ENCODE measurements around the gene DRC1. TPM values are rescaled to one million over a fixed set of nuclear protein-coding genes. Genes with fewer than 3 reads are reported as not detected.
"Not testable (repeated sequence)": the region's sequence is repeated elsewhere in the genome, so short reads cannot be mapped to it uniquely, and the experiment has no call there.

The DRC1 gene
- not detected for total RNA-seq

DNA sequence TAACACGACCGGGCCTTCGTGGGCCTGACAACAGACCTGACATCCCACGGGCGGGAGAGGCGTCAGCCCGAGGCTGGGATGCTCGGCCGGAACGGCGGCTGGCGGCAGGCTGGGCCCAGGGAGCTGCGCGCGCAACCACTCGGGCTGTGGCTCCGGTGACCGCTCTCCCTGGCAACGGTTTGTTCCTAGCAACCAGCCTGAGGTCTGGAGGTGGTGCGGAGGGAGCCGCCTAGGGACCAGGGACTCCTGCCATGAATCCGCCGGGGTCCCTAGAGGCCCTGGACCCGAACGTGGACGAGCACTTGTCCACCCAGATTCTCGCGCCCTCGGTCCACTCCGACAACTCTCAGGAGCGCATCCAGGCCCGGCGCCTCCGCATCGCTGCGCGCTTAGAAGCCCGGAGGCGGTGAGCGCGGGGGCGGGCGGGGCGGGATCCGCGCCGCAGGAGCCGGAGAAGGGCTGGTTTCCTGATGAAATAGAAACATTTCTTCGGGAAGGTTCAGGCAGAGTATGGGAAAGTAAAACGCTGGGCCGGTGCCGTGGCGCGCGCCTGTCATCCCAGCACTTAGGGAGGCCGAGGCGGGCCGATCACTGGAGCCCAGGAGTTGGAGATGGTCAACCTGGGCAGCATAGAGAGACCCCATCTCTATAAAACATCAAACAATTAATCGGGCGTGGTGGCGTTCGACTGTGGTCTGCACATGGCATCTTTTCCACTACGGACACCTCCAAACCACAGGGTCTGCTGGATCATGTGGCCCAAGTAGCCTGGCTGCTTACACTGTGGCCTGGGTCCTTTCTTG, at the start of gene DRC1:
Gene DRC1 (plus strand): TSS at position 182 of the 803 bp plus-strand sequence. CDS start 70 bp downstream, at position 252.
- DNase-seq = peak; percentile 87

DNA sequence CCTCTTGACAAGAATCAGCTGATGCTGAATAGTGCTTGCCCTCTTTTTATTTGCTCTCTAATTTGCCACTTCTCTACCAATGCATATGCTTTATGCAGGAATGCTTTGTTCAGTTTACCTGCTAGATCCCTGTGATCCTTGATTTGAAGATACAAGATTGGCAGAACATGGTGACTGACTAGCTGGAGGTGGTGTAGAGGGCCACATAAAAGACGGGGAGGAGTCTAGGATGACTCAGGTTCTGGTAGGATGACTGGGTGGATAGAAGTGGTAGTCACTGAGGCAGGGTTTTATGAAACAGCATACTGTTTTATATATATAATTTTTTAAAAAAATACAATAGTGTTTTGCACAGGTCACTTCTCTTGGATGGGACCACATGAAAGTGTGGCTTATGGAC, 48.8 kb upstream of the DRC1 start:
- DNase-seq = no peak

DNA sequence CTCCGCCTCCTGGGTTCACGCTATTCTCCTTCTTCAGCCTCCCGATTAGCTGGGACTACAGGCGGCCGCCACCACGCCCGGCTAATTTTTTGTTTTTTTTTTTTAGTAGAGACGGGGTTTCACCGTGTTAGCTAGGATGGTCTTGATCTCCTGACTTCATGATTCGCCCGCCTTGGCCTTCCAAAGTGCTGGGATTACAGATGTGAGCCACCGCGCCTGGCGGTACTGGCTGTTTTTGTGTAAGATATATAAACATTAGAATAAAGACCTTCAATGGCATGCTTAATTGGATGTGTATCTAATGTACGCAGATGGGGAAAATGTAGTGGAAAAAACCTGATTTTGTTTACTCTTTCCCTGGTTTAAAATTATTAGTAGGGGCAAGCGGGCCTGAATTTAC, 47.3 kb upstream of the DRC1 start:
- not testable (repeated sequence) for DNase-seq

DNA sequence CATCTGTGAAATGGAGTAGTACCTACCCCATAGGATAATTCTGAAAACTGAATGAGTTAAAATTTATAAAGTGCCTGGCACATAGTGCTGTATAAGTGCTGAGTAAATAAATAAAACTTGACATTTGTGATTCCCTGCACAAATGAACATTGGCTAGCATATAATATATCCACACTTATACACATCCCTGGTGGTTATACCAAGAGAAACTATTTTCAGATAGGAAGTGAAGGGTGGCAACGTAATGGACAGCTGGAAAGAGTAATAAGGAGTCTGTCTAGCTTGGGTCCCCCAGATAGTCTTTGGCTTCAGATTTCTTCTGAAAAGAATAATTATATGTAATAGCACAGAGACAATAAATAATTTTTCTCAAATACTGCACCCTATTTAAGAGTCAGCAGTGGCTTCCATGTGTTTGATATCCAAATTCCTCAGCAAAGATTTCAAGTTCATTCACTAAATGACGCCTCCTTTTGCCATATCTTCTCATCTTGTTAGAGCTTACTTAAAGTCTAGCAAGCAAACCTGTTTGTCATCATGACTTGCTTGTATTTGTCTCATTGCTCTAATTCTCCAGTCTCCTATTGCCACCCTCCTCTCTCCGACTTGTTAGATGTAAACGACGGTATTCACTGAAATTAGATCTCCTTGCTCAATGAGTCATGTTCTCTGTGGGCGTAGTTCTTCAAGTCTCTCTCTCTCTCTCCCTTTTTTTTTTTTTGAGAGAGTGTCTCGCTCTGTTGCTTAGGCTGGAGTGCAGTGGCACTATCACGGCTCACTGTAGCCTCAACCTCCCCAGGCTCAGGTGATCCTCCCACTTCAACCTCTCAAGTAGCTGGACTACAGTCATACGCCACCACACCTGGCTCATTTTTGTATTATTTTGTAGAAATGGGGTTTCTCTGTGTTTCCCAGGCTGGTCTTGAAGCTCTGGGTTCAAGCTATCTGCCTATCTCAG, 46.4 kb upstream of the DRC1 start:
- DNase-seq = peak; percentile 49

DNA sequence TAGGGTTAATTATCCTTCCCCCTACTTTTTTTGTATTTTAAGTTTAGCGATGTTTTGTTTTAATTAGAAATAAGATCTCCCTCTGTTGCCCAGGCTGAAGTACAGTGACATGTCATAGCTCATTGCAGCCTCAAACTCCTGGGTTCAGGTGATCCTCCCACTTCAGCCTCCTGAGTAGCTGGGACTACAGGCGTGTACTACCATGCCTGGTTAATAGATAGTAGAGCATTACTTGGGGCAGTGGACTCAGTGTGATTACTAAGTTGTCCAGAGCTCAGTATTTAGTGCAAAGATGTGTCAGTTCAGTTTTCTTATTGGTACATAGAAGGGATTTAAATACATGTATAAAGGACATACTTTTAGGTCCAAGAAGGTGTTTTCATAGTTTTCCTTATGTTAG, 45.6 kb upstream of the DRC1 start:
- no peak for DNase-seq

DNA sequence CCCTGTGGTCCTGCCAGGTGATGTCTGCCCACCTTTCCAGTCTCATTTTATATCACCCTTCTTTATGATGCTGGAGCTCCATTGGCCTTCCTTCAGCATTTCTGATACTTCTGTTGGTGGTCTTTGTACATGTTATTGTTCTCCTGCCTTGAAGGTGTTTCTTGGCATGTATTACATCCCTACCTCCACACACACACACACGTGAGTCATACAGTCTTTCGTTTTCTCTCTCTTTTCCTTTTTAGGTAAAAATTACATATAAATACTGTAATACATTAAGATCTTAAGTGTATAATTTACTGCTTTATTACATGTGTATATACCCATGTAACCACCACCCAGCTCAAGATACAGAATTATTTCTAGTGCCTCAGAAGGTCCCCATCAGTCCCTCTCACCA, 44.9 kb upstream of the DRC1 start:
- no peak for DNase-seq

DNA sequence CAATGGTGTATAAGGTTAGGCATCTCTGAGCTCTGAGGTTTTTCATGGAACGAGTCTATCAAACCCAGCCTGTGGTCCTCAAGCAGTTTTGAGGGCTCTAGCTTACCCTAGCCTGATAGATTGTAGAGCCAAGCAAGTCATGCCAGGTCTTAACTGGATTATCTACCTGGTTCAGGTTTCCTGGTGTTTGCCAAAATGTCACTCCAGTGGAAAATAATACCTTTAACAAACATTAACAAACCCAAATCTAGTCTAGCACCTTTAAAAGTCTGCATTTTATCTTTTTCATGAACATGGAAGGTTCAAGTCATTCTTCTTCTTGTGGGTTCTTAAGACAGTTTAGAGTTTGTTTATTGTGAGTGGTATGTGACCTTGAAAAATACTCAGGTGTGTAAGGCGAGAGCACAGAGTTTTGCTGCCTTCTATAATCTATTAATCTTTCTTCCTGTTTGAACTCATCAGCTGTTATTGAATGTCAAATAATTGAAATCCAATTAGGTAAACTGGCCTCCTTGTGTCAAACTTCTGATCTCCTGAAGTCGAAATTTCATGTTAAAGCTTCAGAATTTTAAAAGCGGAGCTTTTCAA, 41.7 kb upstream of the DRC1 start:
- no peak for DNase-seq

DNA sequence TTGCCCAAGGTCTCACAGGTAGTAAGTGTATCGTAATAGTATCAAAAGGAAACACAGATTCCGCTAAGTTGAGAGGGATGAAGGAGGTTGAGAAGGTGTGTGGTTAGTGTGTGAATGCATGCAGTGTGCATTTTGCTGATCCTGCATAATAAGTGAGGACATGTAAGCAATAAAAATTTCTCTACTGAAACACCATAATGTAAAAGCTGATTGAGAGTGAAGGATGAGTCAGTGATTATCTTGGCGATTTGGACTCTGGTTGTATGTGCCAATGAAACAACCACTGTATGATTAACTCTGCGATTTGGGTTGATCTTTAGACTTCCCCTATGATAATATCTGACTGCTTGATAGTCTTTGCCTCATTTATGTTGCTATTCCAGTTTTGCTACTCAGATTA, 38.4 kb upstream of the DRC1 start:
- DNase-seq = no peak

DNA sequence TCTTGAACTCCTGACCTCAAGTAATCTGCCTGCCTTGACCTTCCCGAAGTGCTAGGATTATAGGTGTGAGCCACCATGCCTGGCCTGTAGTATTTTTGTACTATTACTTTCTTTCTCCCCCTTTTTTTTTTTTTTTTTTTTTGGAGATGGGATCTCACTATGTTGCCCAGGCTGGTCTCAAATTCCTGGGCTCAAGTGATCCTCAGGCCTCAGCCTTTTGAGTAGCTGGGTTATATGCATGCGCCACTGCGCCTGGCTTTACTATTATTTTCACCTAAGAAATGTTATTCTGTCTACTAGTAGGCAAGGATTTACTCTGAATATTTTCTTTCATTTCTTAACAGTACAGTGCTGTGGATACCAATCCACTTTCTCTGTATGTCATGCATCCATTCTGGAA, 37.8 kb upstream of the DRC1 start:
- no peak for DNase-seq

DNA sequence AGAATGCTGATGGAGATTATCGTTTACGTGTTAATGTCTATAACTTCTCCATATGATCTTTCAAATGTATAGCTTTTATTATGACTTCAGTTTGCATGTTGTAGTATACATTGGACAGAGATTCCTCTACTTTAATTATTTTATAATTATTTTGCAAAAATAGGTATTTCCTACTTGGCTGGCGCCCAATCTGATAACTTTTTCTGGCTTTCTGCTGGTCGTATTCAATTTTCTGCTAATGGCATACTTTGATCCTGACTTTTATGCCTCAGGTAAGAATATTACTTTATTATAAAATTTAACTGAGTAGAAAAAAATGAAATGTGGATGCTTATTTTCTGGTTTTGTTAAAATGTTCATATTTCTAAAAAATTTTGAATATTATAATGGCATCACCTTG, 37.1 kb upstream of the DRC1 start:
- no peak for DNase-seq

DNA sequence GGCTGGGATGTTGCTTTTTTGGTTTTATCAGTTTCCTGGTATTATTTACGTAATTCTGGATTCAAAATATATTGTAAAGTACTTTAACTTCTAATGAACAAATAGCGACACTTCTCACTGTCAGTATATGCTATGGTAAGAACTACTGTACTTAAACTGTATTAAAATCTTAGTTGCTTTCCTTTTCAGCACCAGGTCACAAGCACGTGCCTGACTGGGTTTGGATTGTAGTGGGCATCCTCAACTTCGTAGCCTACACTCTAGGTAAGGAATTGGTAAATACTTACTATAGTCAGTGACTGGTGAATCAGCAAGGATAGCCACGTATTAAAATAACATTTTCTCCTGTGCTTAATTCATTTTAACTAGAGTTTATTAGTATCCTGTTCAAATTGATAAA, 34.8 kb upstream of the DRC1 start:
- DNase-seq = no peak

DNA sequence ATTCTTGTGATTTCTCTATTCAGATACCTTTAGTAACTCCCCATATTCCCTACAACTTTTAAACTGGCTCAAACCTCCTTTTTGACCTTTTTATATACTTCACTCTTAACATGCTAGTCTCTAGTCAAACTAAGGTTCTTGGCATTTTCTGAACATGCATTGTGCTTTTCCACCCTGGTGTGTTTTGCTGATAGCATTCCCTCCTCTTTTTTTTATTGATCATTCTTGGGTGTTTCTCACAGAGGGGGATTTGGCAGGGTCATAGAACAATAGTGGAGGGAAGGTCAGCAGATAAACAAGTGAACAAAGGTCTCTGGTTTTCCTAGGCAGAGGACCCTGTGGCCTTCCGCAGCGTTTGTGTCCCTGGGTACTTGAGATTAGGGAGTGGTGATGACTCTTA, 32.1 kb upstream of the DRC1 start:
- DNase-seq = not testable (repeated sequence)

DNA sequence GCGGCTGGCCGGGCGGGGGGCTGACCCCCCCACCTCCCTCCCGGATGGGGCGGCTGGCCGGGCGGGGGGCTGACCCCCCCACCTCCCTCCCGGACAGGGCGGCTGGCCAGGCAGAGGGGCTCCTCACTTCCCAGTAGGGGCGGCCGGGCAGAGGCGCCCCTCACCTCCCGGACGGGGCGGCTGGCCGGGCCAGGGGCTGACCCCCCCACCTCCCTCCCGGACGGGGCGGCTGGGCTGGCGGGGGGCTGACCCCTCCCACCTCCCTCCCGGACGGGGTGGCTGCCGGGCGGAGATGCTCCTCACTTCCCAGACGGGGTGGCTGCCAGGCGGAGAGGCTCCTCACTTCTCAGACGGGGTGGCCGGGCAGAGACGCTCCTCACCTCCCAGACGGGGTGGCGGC, 30.8 kb upstream of the DRC1 start:
- not testable (repeated sequence) for DNase-seq

DNA sequence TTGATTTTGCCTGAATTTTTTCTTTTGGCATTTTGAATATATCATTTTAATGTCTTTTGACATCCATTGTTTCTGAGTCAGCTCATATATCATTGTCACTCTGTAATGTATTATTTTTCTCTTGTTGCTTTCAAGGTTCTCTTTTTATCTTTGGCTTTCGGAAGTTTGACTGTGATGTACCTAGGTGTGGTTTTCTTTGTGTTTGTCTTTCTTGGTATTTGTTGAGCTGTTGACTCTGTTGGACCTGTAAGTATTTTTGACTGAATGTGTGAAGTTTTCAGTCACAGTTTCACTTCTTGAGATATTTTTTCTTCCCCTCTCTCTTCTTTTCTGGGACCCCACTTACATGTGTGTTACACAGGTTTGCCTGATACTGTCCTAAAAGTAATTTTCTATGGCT, 24.9 kb upstream of the DRC1 start:
- no peak for DNase-seq

DNA sequence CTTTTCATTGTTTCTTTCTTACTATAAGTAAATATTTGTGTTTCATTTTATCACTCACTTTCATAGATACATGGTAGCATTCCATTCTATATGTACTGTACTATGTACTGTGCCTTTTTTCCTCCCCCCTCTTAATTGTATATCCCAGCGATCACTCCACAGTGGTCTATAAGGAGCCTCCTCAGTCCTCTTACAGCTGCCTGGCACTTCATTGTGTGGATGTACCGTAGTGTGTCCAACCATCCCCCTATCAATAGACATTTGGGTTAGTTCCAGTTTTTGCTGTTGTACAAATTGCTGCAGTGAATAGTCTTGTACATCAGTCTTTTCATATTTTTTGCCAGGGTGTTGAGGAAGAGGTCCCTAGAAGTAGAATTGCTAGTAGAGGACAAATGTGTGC, 21.4 kb upstream of the DRC1 start:
- DNase-seq = no peak

DNA sequence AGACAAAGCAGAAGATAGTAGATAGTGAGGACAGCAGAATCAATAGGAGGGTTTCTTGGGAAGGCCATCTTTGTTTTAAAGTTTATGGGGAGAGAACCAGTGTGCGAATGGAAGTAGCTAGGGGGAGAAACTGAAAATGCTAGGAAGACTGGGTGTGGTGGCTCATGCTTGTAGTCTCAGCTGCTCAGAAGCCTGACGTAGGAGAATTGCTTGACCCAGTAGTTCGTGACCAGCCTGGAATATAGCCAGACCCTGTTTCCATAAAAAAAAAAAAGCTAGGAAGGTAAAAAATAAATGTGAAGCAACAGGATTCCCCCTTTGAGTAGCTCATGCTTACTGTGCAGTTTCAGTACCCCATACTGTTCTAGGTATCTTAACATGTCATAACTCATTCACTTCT, 19.2 kb upstream of the DRC1 start:
- DNase-seq = no peak

DNA sequence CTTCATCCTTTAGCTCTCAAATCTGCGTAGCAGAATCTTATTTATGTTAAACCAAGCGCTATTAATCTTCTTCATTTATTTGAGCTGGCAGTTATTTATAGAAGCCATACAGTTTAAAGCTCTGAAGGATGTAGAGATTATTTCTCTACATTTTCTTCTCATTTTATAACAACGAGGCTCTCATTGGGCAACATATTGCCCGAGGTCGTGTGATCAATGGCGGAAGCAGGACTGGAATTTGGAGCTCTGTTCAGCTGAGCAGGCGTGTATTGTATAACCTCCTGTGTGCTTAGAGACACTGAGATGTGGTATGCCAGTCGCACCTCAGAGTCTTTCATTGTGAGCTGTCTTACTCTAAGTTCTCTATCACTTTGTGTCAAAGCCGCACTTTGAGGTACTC, 17.5 kb upstream of the DRC1 start:
- DNase-seq = no peak

DNA sequence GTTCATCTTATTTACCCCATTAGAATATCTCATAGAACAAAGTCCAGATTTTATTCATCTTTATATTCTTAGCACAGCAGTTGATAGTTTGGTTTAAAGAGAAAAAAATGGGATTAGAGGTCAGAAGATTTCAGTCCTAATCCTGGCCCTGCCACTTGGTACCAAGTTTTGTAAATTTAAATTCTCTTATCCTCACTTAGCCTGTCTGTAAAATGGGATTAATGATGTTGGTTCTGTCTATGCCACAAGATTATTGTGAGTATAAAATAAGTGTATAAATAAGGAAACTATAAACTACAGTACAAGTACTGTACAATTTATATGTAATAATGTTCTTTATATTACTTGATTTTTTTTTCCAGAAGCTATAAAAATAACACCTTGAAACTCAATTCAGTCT, 17.1 kb upstream of the DRC1 start:
- DNase-seq = no peak

DNA sequence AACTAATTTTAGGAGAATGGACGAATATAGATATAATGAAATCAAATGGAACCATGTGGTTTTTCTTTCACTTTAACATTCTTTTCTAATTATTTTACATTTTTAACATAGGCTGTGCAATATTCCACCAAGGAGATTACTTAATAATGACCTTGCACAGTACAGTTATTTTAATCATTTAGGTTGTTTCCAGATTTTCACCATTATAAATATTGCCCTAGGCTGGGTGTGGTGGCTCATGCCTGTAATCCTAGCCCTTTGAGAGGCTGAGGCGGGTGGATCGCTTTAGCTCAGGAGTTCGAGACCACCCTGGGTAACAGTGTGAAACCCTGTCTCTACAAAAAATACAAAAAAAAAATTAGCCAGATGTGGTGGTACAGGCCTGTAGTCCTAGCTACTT, 14.5 kb upstream of the DRC1 start:
- DNase-seq = no peak

DNA sequence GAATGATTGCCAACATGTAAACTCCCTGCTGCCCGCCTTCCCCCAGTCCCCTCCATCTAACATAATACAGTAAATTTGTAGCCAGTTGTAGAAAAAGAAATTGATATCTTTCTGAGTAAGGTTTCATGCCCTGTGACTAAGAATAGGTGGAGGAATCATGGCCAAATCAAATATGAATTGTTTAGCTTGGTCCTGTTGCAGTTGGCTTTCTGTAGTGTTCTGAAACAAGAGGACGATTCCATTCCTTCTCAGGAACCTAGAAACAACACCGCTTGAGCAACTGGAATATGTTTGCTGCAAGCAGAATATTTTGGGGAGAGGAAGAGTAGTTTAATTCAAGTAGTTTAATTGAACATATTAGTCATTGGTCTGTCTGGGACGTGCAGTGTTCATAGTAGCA, 7.0 kb upstream of the DRC1 start:
- DNase-seq = no peak

DNA sequence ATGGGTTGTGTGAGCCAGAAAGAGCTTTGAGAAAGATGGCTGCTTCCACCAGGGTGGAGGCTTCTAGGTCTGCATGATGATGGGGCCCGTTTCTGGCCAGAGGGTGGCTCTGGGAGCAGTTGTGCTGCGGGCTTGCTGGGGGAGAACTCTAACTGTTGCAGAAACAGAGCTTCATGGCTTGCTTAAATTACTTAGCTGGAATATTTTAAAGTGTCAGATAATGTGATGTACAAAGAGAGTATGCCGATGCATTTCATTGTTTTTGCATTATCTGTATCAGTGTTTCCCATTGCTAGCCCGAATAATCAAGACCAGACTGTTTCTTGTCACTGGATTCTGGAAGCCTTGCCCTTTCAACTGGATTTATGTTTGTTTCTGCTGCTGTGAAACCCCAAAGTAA, 6.3 kb upstream of the DRC1 start:
- no peak for DNase-seq

DNA sequence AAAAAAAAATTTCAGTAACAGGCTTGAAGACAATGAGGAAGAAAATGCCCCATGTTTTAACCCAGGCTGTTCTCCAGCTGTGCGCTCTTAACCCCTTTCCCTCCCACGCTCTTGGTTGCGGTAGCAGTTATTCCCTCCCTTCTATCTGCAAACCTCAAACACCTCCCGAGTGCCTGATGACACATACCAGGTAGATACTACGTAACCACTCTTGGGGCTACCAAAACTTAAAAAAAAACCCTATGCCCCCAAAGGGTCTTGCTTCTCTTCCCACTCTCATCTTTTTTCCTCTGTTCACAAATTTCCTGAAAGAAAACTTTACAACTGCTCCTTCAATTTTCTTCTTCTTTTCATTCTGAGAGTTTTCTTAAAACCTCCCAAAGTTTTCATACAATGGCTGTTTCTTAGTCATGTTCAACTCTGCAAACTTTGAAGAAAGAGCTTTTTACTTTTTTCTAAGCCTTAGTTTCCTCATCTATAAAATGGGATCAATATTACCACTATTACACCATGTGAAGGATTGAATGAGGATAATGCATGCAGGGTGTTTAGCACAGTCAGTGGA, 4.9 kb upstream of the DRC1 start:
- DNase-seq = no peak
